A549 (cell line): ENCODE data around the gene WDR45. TPM values are rescaled to one million over a fixed set of nuclear protein-coding genes. Genes with fewer than 3 reads are reported as not detected.

Source experiments
- ATAC-seq, 2 experiments: fragments of 200-7000 bp in 1 of 2; fragments of >200 bp in 1 of 2; cut with Nextera tagmentation in 1 of 2; cut with Tn5 transposase in 1 of 2; 3 replicates each; pipeline versions ENCODE4 v1.8.0 to v1.9.1; 2018 to 2020; ENCODE audit warnings: mild to moderate bottlenecking in 1 of 2, moderate library complexity in 1 of 2
- CTCF ChIA-PET: fragments of 300-600 bp; sonication (Branson Sonifier 250); formaldehyde crosslinking; extraction: SDS; loops from one replicate; lab custom pipeline; 2021; ENCODE audit warnings: antibody characterized with exemption, inconsistent platforms; lab: Yijun Ruan, JAX
- POLR2A ChIA-PET: fragments of 350-600 bp; formaldehyde crosslinking; extraction: SDS; loops from one replicate; lab custom pipeline; 2021; ENCODE audit warnings: antibody characterized with exemption, inconsistent platforms; lab: Yijun Ruan, JAX
- DNase-seq, 2 experiments: peaks; one replicate each; pipeline versions ENCODE4 v3.0.0 to v3.0.0-alpha.2; 2011 to 2016; ENCODE audit warnings: low read depth in 1 of 2, low spot score in 1 of 2
- FAIRE-seq: peaks from 2 replicates; lab custom pipeline; 2011; peaks lifted over from hg19 to GRCh38; lab: Jason Lieb, UNC
- H3K27ac ChIP-seq, 2 experiments: fragments of >200 bp; sonication (Bioruptor Twin); formaldehyde crosslinking; 3 replicates each; pipeline ENCODE4 v1.5.1; 2016 to 2017
- H3K4me1 ChIP-seq: fragments of >200 bp; sonication (Bioruptor Twin); formaldehyde crosslinking; 3 replicates; pipeline ENCODE4 v1.6.1; 2016
- H3K4me2 ChIP-seq: fragments of >200 bp; sonication (Bioruptor Twin); formaldehyde crosslinking; 3 replicates; pipeline ENCODE4 v1.6.1; 2016
- H3K4me3 ChIP-seq: fragments of >200 bp; sonication (Bioruptor Twin); formaldehyde crosslinking; 3 replicates; pipeline ENCODE4 v1.5.1; 2016
- H3K9me3 ChIP-seq: fragments of >200 bp; sonication (Bioruptor Twin); formaldehyde crosslinking; 3 replicates; pipeline ENCODE4 v1.6.1; 2016
- CBX8 ChIP-seq: fragments of 200-600 bp; sonication (generic); IDR thresholded peaks from 2 replicates; pipeline ENCODE4 v1.6.1; 2016
- EHF ChIP-seq: fragments of 250-450 bp; sonication (Bioruptor Pico); IDR thresholded peaks from 2 replicates; pipeline ENCODE4 v1.5.0; 2020; ENCODE audit warnings: mild to moderate bottlenecking
- EP300 ChIP-seq, 2 experiments: fragments of >200 bp; sonication (Bioruptor Twin); formaldehyde crosslinking; IDR thresholded peaks; 2 replicates in 1 of 2; 3 replicates in 1 of 2; pipeline ENCODE4 v1.6.1; 2016 to 2017
- HEYL ChIP-seq: fragments of 250-450 bp; sonication (Bioruptor Pico); IDR thresholded peaks from 2 replicates; pipeline ENCODE4 v1.8.0; 2021; ENCODE audit warnings: mild to moderate bottlenecking, moderate library complexity
- HOXB13 ChIP-seq: fragments of 250-450 bp; sonication (Bioruptor Pico); IDR thresholded peaks from 2 replicates; pipeline ENCODE4 v1.5.0; 2020; ENCODE audit warnings: low read depth, mild to moderate bottlenecking, moderate library complexity
- JUNB ChIP-seq: fragments of >200 bp; sonication (Bioruptor Twin); formaldehyde crosslinking; IDR thresholded peaks from 2 replicates; pipeline ENCODE4 v1.6.1; 2016
- MYC ChIP-seq: IDR thresholded peaks from 2 replicates; pipeline ENCODE4 v1.6.1; 2012; ENCODE audit warnings: mild to moderate bottlenecking, inconsistent platforms, low read length, improper control_type of control experiment, borderline replicate concordance
- RNF2 ChIP-seq: fragments of 200-600 bp; sonication (generic); IDR thresholded peaks from 2 replicates; pipeline ENCODE4 v1.6.1; 2016; ENCODE audit warnings: low read depth, mild to moderate bottlenecking, antibody characterized with exemption, moderate library complexity, borderline replicate concordance
- TP53 ChIP-seq: fragments of 250-450 bp; sonication (Bioruptor Pico); IDR thresholded peaks from 2 replicates; pipeline ENCODE4 v1.5.0; 2021; ENCODE audit warnings: mild to moderate bottlenecking, moderate library complexity
- ZFP36 ChIP-seq: fragments of 450-650 bp; IDR thresholded peaks from 2 replicates; pipeline ENCODE4 v1.6.1; 2014; ENCODE audit warnings: borderline replicate concordance; ENCODE audit not compliant: partially characterized antibody
- WGBS: methylation state at CpG from one replicate; pipeline ENCODE4 v1.1.6; 2017; ENCODE audit errors: missing lambda C conversion rate; 5-methylcytosine and 5-hydroxymethylcytosine counted together
- polyA plus RNA-seq, 4 experiments: library from polyadenylated mRNA; depleted of rRNA in 3 of 4; stranded (reverse); fragments of >200 nt; fragmentation: RNase III in 1 of 4; extraction: RNeasy Plus Mini Kit Qiagen cat#74134 plus additional on column Dnase treatment in 1 of 4; gene quantifications; 2 replicates in 3 of 4; 3 replicates in 1 of 4; pipeline ENCODE4 v1.2.3, GENCODE V29; 2011 to 2017
- TF ChIP-seq, protein P1 (sequence below): IDR thresholded peaks from 2 replicates; pipeline ENCODE4 v1.6.1; 2012; ENCODE audit warnings: low read depth, borderline replicate concordance
- TF ChIP-seq, protein P2 (sequence below): IDR thresholded peaks from 2 replicates; pipeline ENCODE4 v1.6.1; 2012
- TF ChIP-seq, protein P3 (sequence below): fragments of 250-450 bp; sonication (Bioruptor Pico); IDR thresholded peaks from 2 replicates; pipeline ENCODE4 v1.5.0; 2020; ENCODE audit warnings: low read depth, mild to moderate bottlenecking, moderate library complexity
- TF ChIP-seq, protein P4 (sequence below): fragments of 250-450 bp; sonication (Bioruptor Pico); IDR thresholded peaks from 2 replicates; pipeline ENCODE4 v1.5.0; 2021; ENCODE audit warnings: mild to moderate bottlenecking, moderate library complexity, borderline replicate concordance
- TF ChIP-seq, protein P5 (sequence below): fragments of >200 bp; sonication (Bioruptor Twin); formaldehyde crosslinking; IDR thresholded peaks from 3 replicates; pipeline ENCODE4 v1.6.1; 2016

The WDR45 gene
- polyA plus RNA-seq, 2 of the 4 experiments (the other 2 are of a cell fraction) = 37.7 to 55.5 TPM

DNA sequence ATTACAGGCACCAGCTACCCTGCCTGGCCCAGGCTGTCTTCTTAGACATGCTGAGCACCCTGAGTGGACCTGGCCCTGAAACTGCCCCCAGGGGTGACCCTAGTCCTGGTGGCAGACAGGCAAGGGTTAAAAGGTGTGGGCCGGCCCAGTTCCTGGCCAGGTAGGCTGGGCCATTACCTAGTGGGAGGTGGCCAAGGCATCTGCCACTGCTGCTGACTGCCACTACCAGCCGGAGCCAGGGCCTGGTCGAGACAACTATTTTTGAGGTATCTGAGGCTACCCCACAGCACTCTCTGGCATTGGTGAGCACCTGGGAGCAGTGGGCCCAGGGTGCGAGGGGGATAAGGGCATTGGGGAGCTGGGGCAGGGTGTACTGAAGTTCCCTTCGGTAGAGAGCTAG lies 20.9 kb downstream of the WDR45 start, which contains the start of gene CCDC120:
Gene CCDC120 (plus strand): TSS at position 206 of the 400 bp plus-strand sequence. CDS start 3,043 bp downstream, outside the sequence.
- POLR2A ChIA-PET = interaction anchor here (0.6 kb wide), 1 partner anchor 45 kb away, joined by 4 read pairs; no protein-coding TSS in a partner anchor
- Histone ChIP-seq H3K9me3 (no peaks in the 10 kb centered on the region), H3K4me2 (no peak within 1 kb of the TSS), H3K27ac (no peak within 1 kb of the TSS; a peak in 1 of 6 replicates), H3K4me3 (no peak within 1 kb of the TSS)
- no peak for FAIRE-seq
- CTCF ChIA-PET = no interaction called here
- DNase-seq = no peak
- no peak for TF ChIP-seq EP300 (IDR thresholded peaks at IDR 0.05)
- TF ChIP-seq, all 56 proteins: peak for 0
- WGBS = no CpG with 5 or more reads among the region's 5 CpGs
- ATAC-seq = peak in 1 of 2 experiments; percentile 16; a peak in 1 of 6 replicates
- H3K4me1 ChIP-seq = no peaks in the 10 kb centered on the region; the same call in 2 of the 3 replicates

DNA sequence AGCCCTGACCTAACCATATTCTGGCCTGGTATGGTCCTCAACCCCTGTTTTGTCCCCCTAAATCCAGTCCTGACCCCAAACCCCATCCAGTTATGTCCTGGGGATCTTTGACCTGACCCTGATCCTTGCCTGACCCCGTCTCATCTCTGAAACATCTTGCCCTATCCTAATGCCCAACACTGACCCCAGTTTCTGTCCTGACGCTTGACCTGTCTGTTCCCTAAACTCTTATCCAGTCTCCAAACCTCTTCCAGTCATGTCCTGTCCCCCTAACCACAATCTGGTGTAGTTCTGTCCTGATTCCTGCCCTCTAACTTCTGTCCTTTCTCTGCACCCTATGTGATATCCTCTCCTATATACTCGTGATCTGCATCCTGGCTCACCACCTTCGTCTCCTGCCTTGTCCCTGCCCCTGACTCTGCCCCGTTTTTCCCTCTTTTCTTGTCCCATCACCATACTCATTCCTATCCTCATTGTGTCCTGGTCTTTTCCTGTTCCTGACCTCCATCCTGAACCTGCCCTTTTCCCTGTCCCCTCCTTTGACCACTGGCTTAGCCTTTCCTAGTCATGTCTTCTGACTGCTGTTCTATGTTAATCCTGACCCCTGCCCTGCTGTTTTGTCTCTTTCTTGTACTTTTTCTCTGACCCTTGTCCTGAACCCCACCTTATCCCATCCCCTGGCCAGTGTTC lies 25.5 kb downstream of the WDR45 start:
- Histone ChIP-seq H3K4me1 (no peaks in the 10 kb centered on the region; the same call in 2 of the 3 replicates), H3K4me3 (peak overlapping the region; percentile 92), H3K9me3 (no peaks in the 10 kb centered on the region), H3K27ac (peak overlapping the region; percentile 90 to 99), H3K4me2 (peak overlapping the region; percentile 80)
- CTCF ChIA-PET = interaction anchor here (1.5 kb wide), 1 partner anchor 102 kb away, joined by 5 read pairs; no protein-coding TSS in a partner anchor
- no peak for TF ChIP-seq MYC
- no peak for TF ChIP-seq TP53 (CRISPR knock-in tag)
- TF ChIP-seq, protein P1, sequence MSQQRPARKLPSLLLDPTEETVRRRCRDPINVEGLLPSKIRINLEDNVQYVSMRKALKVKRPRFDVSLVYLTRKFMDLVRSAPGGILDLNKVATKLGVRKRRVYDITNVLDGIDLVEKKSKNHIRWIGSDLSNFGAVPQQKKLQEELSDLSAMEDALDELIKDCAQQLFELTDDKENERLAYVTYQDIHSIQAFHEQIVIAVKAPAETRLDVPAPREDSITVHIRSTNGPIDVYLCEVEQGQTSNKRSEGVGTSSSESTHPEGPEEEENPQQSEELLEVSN = no peak
- TF ChIP-seq JUNB = no peak
- TF ChIP-seq, protein P2, sequence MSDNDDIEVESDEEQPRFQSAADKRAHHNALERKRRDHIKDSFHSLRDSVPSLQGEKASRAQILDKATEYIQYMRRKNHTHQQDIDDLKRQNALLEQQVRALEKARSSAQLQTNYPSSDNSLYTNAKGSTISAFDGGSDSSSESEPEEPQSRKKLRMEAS = no peak
- no peak for TF ChIP-seq HOXB13 (CRISPR knock-in tag)
- TF ChIP-seq, protein P3, sequence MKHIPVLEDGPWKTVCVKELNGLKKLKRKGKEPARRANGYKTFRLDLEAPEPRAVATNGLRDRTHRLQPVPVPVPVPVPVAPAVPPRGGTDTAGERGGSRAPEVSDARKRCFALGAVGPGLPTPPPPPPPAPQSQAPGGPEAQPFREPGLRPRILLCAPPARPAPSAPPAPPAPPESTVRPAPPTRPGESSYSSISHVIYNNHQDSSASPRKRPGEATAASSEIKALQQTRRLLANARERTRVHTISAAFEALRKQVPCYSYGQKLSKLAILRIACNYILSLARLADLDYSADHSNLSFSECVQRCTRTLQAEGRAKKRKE (CRISPR knock-in tag) = no peak
- no peak for TF ChIP-seq RNF2
- TF ChIP-seq CBX8 = no peak
- TF ChIP-seq HEYL (CRISPR knock-in tag) = no peak
- no peak for TF ChIP-seq ZFP36
- TF ChIP-seq, protein P4, sequence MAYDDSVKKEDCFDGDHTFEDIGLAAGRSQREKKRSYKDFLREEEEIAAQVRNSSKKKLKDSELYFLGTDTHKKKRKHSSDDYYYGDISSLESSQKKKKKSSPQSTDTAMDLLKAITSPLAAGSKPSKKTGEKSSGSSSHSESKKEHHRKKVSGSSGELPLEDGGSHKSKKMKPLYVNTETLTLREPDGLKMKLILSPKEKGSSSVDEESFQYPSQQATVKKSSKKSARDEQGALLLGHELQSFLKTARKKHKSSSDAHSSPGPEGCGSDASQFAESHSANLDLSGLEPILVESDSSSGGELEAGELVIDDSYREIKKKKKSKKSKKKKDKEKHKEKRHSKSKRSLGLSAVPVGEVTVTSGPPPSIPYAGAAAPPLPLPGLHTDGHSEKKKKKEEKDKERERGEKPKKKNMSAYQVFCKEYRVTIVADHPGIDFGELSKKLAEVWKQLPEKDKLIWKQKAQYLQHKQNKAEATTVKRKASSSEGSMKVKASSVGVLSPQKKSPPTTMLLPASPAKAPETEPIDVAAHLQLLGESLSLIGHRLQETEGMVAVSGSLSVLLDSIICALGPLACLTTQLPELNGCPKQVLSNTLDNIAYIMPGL = no peak
- TF ChIP-seq, protein P5, sequence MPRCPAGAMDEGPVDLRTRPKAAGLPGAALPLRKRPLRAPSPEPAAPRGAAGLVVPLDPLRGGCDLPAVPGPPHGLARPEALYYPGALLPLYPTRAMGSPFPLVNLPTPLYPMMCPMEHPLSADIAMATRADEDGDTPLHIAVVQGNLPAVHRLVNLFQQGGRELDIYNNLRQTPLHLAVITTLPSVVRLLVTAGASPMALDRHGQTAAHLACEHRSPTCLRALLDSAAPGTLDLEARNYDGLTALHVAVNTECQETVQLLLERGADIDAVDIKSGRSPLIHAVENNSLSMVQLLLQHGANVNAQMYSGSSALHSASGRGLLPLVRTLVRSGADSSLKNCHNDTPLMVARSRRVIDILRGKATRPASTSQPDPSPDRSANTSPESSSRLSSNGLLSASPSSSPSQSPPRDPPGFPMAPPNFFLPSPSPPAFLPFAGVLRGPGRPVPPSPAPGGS = no peak
- no peak for TF ChIP-seq EHF (CRISPR knock-in tag)
- WGBS = 83% methylated on average over 5 of the region's 5 CpGs
- FAIRE-seq (peak; percentile 39), ATAC-seq (peak in 1 of 2 experiments; percentile 8; a peak in 2 of 6 replicates), DNase-seq (no peak)
- POLR2A ChIA-PET = no interaction called here
